ENCODE data around the gene STAT3. TPM values are rescaled to one million over a fixed set of nuclear protein-coding genes. Genes with fewer than 3 reads are reported as not detected.

Gene STAT3
- total and polyA plus RNA-seq, 9 of the 15 experiments (the other 6 are each of a cell fraction or from before 2014, with no cell fraction given), result 90.0 to 179 (median 114) TPM

DNA sequence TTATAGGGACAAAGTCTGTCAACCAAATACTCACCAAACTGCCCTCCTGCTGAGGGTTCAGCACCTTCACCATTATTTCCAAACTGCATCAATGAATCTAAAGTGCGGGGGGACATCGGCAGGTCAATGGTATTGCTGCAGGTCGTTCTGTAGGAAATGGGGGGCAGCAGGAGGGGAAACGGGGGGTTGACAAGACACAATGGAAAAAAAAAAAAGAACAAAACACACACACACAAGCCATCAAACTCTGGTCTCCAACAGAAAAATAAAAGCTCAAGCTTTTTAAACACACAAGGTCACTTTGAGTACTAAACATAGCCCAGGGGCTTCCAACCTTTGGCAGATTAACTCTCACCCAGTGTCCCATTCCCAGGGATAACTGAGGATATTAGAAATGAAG lies 71.5 kb downstream of the STAT3 start (continued):
- TF ChIP-seq TAF1 (IDR thresholded peaks at IDR 0.05; ENCODE audit: control insufficient read depth, extremely low read depth, insufficient read depth, low read length, severe bottlenecking) (no peak), NFRKB (IDR thresholded peaks at IDR 0.05; ENCODE audit: low read depth) (peak; percentile 48; the same call in 1 of the 2 replicates), C11orf30 (IDR thresholded peaks at IDR 0.05; ENCODE audit: low read depth) (no peak), LCOR (CRISPR knock-in tag; IDR thresholded peaks at IDR 0.05) (no peak), PRPF4 (IDR thresholded peaks at IDR 0.05; ENCODE audit: insufficient read depth, low read depth, low read length, poor library complexity, severe bottlenecking) (no peak), POLR2A (conservative IDR thresholded peaks at IDR 0.05) (peak; percentile 23; the same call in 1 of the 2 replicates), GABPA (tag; conservative IDR thresholded peaks at IDR 0.05; ENCODE audit: low read depth) (0 out of 2 replicates have a peak, but pooled peaks have one; percentile 20), MAZ (CRISPR knock-in tag; conservative IDR thresholded peaks at IDR 0.05 in 1 of 2, IDR thresholded peaks at IDR 0.05 in 1 of 2) (no peak), MAFG (tag; conservative IDR thresholded peaks at IDR 0.05) (no peak), POLR2H (tag; IDR thresholded peaks at IDR 0.05; ENCODE audit: low read depth) (0 out of 2 replicates have a peak, but pooled peaks have one; percentile 36)
- TF ChIP-seq, protein P1, sequence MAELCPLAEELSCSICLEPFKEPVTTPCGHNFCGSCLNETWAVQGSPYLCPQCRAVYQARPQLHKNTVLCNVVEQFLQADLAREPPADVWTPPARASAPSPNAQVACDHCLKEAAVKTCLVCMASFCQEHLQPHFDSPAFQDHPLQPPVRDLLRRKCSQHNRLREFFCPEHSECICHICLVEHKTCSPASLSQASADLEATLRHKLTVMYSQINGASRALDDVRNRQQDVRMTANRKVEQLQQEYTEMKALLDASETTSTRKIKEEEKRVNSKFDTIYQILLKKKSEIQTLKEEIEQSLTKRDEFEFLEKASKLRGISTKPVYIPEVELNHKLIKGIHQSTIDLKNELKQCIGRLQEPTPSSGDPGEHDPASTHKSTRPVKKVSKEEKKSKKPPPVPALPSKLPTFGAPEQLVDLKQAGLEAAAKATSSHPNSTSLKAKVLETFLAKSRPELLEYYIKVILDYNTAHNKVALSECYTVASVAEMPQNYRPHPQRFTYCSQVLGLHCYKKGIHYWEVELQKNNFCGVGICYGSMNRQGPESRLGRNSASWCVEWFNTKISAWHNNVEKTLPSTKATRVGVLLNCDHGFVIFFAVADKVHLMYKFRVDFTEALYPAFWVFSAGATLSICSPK (IDR thresholded peaks at IDR 0.05; ENCODE audit: borderline replicate concordance), result 0 out of 2 replicates have a peak, but pooled peaks have one; percentile 76
- TF ChIP-seq, protein P2, sequence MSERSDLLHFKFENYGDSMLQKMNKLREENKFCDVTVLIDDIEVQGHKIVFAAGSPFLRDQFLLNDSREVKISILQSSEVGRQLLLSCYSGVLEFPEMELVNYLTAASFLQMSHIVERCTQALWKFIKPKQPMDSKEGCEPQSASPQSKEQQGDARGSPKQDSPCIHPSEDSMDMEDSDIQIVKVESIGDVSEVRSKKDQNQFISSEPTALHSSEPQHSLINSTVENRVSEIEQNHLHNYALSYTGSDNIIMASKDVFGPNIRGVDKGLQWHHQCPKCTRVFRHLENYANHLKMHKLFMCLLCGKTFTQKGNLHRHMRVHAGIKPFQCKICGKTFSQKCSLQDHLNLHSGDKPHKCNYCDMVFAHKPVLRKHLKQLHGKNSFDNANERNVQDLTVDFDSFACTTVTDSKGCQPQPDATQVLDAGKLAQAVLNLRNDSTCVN (CRISPR knock-in tag; IDR thresholded peaks at IDR 0.05), result no peak
- TF ChIP-seq, protein P3, sequence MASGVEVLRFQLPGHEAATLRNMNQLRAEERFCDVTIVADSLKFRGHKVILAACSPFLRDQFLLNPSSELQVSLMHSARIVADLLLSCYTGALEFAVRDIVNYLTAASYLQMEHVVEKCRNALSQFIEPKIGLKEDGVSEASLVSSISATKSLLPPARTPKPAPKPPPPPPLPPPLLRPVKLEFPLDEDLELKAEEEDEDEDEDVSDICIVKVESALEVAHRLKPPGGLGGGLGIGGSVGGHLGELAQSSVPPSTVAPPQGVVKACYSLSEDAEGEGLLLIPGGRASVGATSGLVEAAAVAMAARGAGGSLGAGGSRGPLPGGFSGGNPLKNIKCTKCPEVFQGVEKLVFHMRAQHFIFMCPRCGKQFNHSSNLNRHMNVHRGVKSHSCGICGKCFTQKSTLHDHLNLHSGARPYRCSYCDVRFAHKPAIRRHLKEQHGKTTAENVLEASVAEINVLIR (CRISPR knock-in tag; IDR thresholded peaks at IDR 0.05), result 0 out of 2 replicates have a peak, but pooled peaks have one; percentile 5
- TF ChIP-seq, protein P4, sequence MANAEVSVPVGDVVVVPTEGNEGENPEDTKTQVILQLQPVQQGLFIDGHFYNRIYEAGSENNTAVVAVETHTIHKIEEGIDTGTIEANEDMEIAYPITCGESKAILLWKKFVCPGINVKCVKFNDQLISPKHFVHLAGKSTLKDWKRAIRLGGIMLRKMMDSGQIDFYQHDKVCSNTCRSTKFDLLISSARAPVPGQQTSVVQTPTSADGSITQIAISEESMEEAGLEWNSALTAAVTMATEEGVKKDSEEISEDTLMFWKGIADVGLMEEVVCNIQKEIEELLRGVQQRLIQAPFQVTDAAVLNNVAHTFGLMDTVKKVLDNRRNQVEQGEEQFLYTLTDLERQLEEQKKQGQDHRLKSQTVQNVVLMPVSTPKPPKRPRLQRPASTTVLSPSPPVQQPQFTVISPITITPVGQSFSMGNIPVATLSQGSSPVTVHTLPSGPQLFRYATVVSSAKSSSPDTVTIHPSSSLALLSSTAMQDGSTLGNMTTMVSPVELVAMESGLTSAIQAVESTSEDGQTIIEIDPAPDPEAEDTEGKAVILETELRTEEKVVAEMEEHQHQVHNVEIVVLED (CRISPR knock-in tag; IDR thresholded peaks at IDR 0.05), result 0 out of 2 replicates have a peak, but pooled peaks have one; percentile 19
- TF ChIP-seq, protein P5, sequence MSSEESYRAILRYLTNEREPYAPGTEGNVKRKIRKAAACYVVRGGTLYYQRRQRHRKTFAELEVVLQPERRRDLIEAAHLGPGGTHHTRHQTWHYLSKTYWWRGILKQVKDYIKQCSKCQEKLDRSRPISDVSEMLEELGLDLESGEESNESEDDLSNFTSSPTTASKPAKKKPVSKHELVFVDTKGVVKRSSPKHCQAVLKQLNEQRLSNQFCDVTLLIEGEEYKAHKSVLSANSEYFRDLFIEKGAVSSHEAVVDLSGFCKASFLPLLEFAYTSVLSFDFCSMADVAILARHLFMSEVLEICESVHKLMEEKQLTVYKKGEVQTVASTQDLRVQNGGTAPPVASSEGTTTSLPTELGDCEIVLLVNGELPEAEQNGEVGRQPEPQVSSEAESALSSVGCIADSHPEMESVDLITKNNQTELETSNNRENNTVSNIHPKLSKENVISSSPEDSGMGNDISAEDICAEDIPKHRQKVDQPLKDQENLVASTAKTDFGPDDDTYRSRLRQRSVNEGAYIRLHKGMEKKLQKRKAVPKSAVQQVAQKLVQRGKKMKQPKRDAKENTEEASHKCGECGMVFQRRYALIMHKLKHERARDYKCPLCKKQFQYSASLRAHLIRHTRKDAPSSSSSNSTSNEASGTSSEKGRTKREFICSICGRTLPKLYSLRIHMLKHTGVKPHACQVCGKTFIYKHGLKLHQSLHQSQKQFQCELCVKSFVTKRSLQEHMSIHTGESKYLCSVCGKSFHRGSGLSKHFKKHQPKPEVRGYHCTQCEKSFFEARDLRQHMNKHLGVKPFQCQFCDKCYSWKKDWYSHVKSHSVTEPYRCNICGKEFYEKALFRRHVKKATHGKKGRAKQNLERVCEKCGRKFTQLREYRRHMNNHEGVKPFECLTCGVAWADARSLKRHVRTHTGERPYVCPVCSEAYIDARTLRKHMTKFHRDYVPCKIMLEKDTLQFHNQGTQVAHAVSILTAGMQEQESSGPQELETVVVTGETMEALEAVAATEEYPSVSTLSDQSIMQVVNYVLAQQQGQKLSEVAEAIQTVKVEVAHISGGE (CRISPR knock-in tag; IDR thresholded peaks at IDR 0.05), result no peak
